T-helper 17 cell (primary cell): ENCODE results near the gene EFEMP2. TPM values are rescaled to one million over a fixed set of nuclear protein-coding genes. Genes with fewer than 3 reads are reported as not detected.

Experiments
- ATAC-seq: fragments of 150-1000 bp; cut with Tn5 transposase; 2 replicates; pipeline ENCODE4 v1.10.0; 2021; ENCODE audit warnings: mild to moderate bottlenecking, moderate library complexity
- DNase-seq, 3 donors: peaks; one replicate each; pipeline versions ENCODE4 v3.0.0 to v3.0.0-alpha.2; 2020 to 2021
- H3K9me3 ChIP-seq: one replicate; pipeline ENCODE4 v1.7.0; 2013; ENCODE audit warnings: low read length, mild to moderate bottlenecking; ENCODE audit not compliant: control insufficient read depth, poor library complexity, severe bottlenecking
- H3K27ac Mint-ChIP-seq: one replicate; pipeline ENCODE4 v1.8.0; 2022; ENCODE audit warnings: mild to moderate bottlenecking, moderate library complexity, mixed read lengths
- H3K27me3 Mint-ChIP-seq: one replicate; pipeline ENCODE4 v1.8.0; 2022; ENCODE audit warnings: mixed read lengths
- H3K36me3 Mint-ChIP-seq: one replicate; pipeline ENCODE4 v1.8.0; 2022; ENCODE audit warnings: low read depth, mixed read lengths
- H3K4me1 Mint-ChIP-seq: one replicate; pipeline ENCODE4 v1.8.0; 2022; ENCODE audit warnings: mild to moderate bottlenecking, mixed read lengths
- H3K4me3 Mint-ChIP-seq: one replicate; pipeline ENCODE4 v1.8.0; 2022; ENCODE audit warnings: mild to moderate bottlenecking, moderate library complexity, mixed read lengths
- total RNA-seq, 4 donors: library from RNA in 2 of 4; stranded (reverse) in 2 of 4; gene quantifications; one replicate each; pipeline ENCODE4 v1.2.3 and lab custom pipeline; 2022 to 2026

The EFEMP2 gene
- total RNA-seq, 2 donors from 2014 or later = 5.1 to 8.0 TPM

DNA sequence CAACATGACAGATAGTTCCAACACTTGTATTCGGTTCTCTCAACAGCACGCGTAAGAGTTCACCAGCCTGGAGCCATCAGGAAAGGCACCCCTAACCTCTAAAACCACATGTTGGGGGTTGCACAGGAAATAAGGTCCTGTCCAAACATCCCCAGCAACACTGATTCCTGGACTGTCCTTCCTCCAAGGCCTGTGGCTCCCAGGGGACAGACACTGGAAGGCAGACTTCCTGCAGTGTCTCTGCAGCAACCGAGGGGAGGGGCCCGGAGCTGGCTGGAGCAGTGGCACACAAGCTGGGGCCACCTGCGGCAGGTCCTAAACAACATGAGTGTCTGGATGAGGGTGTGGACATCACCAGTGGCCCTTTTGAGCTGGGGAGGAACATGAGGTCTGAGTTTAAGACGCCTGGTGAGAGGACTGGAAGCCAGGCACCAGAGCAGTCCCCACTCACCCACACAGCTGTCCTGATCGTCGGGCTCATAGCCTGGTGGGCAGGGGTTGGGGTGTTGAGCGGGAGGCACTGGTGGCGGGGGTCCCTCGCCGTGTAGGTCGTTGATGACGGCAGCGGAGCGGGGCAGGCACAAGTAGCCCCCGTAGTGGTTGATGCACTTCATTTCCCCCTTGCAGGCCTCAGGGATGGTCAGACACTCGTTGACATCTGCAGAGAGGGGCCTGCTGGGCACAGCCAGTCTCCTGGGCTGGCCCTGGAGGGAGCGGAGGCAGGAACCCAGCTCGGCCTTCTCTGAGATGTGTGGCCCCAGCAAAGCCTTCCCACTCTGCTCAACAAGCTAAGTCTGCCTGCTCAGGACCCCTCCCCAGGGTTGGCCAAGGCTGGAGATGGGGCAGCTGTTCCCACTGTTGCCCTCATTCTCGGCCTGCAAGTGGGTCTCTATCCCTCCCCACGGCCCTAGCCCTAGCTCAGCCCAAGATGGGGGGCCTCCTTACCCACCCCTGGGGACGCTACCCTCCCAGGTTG is 1.6 kb downstream of the EFEMP2 start:
- no peak for ATAC-seq
- Mint-ChIP-seq H3K4me1 (peaks cover 22% of the 10 kb centered on the region), H3K27ac (peak overlapping the region; percentile 37), H3K36me3 (no peaks in the 10 kb centered on the region), H3K4me3 (peak overlapping the region; percentile 55), H3K27me3 (no peaks in the 10 kb centered on the region)
- no peaks in the 10 kb centered on the region for H3K9me3 ChIP-seq
- no peak for DNase-seq

- peak overlapping the region; percentile 60 for H3K27ac Mint-ChIP-seq
- ATAC-seq = no peak
- no peaks in the 10 kb centered on the region for H3K9me3 ChIP-seq
- H3K4me1 Mint-ChIP-seq = peaks cover 23% of the 10 kb centered on the region
- DNase-seq = no peak
- H3K36me3 Mint-ChIP-seq = no peaks in the 10 kb centered on the region
- no peak overlapping the region for H3K4me3 Mint-ChIP-seq
- H3K27me3 Mint-ChIP-seq = no peaks in the 10 kb centered on the region
Observed at GRCh38 chr11:65870307-65870658, 2.3 kb downstream of the EFEMP2 start.

DNA sequence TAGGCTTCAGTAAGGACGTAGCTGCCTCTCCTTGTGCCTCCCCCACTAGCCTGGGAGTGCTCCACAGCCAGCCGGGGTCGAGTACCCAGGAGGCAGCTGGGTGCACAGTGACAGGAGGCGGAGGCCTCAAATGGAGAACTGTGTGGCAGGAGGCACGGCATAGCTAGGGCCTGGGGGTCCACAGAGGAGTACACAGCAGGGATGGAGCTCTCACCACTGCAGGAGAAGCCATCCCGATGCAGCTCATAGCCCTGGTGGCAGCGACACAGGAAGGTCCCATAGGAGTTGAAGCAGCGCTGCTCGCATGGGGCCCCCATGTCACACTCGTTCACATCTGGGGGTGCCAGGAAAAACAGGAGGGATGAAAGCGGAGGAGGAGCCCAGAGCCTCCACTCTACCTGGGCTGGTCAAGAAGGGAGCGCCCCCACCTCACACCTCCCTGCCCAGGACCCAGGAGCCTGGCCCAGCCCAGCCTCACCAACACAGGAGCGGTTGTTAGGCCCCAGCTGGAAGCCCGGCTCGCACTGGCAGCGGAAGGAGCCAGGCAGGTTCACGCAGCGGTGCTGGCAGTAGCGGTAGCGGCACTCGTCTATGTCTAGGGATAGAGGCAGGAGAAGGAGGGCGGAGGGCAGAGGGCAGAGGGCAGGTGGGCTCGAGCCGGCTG is 2.8 kb downstream of the EFEMP2 start:
- no peaks in the 10 kb centered on the region for H3K36me3 Mint-ChIP-seq
- no peaks in the 10 kb centered on the region for H3K27me3 Mint-ChIP-seq
- no peak for ATAC-seq
- peaks cover 26% of the 10 kb centered on the region for H3K4me1 Mint-ChIP-seq
- H3K27ac Mint-ChIP-seq = peak overlapping the region; percentile 60
- H3K9me3 ChIP-seq = no peaks in the 10 kb centered on the region
- DNase-seq = no peak
- H3K4me3 Mint-ChIP-seq = no peak overlapping the region

DNA sequence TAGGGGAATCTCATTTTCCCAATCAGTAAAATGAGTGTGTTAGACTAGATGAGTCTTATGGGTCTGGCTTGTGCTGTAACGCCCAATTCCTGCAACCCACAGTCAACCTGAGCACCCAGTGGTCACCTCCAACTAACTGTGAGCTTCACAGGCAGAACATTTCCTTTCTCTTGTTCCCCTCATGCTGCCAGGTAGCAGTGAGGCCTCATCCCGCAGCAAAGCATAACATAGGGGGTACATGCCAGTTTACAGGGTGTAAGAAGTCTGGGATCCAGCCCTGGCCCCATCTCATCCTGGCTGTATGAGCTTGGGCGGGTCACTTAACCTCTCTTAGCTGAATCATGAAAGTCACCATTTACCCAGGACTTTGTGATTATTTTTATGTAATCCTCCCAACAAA is 3.7 kb downstream of the EFEMP2 start:
- Mint-ChIP-seq H3K27ac (peak overlapping the region; percentile 60), H3K4me3 (no peak overlapping the region), H3K27me3 (no peaks in the 10 kb centered on the region), H3K4me1 (peaks cover 29% of the 10 kb centered on the region), H3K36me3 (peaks cover 2% of the 10 kb centered on the region)
- DNase-seq (no peak), ATAC-seq (no peak)
- H3K9me3 ChIP-seq = no peaks in the 10 kb centered on the region

DNA sequence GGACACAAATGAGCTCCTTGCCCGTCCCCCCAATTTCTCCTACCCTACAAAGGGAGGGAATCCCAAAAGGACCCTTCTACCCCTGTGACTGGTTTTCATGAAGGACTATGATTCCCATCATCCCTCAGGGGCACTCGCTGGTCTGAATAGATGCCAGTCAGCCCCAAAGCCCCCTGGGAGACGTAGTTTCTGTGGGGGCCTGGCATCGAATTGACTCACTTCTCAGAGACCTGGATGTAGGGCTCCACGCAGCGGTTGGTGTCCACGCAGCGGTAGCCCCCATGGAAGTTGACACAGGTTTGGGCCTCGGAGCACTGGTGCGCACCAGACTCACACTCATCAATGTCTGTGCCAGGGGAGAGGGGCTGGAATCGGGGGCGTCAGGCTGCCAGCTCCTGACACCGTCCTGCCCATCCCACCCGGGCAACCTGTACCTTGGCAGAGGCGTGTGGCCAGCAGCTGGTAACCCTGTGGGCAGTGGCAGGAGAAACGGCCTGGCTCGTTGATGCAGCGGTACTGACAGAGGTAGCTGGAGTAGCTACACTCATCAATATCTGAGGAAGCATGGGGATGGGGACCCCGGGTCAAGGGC is 4.4 kb downstream of the EFEMP2 start:
- ATAC-seq (peak; percentile 65), DNase-seq (no peak)
- Mint-ChIP-seq H3K4me3 (no peak overlapping the region), H3K36me3 (peaks cover 2% of the 10 kb centered on the region), H3K27me3 (no peaks in the 10 kb centered on the region), H3K4me1 (peaks cover 23% of the 10 kb centered on the region), H3K27ac (peak overlapping the region; percentile 51)
- no peaks in the 10 kb centered on the region for H3K9me3 ChIP-seq

DNA sequence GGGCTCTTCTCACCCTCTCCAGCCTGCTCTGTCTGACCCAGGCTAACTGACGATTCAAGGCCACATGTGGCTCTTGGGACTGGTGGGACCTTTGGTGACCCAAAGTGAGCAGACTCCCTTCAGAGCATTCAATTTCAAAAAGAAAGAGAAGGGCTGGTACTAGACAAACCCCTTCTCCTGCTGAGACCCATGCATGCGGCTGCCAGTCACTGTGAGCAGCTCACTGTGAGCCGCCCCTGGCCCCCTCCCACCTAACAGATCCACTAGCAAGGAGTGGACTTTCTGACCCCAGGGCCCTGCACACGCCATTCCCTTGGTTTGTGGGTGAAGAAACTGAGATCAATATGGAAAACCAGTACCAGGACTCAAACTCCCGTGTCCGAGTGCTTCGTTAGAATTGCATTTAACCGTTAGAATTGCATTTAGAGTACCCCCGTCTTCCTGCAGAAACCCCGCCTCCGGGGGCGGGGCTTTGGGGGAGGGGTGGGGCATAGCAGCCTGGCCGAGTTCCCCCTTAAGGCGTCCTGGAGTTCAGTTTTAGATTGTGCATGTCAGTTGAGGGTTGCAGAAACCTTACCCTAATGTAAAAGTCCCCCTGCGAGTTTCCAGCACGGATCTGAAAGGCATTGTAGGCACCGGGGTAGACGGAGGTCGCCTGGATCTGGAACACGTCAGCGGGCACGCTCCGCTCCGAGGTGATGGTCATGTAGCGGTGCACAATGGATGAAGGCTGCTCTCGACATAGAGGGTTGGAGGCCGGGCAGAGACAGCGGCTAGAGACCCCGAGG is 5.1 kb downstream of the EFEMP2 start:
- H3K27ac Mint-ChIP-seq = peak overlapping the region; percentile 51
- no peaks in the 10 kb centered on the region for H3K27me3 Mint-ChIP-seq
- no peaks in the 10 kb centered on the region for H3K9me3 ChIP-seq
- no peak for DNase-seq
- no peak for ATAC-seq
- no peak overlapping the region for H3K4me3 Mint-ChIP-seq
- peaks cover 7% of the 10 kb centered on the region for H3K36me3 Mint-ChIP-seq
- H3K4me1 Mint-ChIP-seq = peaks cover 23% of the 10 kb centered on the region

- DNase-seq (no peak), ATAC-seq (no peak)
- peaks cover 7% of the 10 kb centered on the region for H3K36me3 Mint-ChIP-seq
Observed at GRCh38 chr11:65866509-65867283, 5.9 kb downstream of the EFEMP2 start.

DNA sequence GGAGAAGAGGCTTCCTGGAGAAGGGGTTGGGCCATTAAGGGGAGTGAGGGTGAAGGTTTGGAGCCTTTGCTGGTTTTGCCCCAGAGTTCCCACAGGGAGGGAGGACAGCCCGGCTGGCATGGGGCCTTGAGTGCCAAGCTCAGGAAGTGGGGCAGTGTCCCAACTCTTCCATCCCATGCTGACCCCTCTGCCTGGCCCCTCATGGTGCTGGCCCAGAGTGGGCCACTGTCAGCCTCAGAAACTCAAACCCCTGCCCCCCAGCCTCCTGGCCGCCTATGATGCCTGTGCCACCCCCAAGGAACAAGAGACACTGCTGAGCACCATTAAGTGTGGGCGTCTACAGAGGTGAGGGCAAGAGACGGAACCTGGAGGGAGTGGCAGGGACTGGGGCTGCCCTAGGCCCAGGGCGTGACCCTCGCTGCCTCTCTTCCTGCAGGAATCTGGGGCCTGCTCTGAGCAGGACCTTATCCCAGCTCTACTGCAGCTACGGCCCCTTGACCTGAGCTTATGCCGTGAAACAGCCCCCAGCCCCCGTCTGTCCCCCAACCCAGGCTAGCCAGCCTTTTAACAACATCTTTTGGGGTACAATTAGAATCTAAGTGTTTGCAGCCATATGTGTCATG is 6.9 kb downstream of the EFEMP2 start:
- Mint-ChIP-seq H3K4me1 (peaks cover 23% of the 10 kb centered on the region), H3K4me3 (no peak overlapping the region), H3K27ac (no peak overlapping the region), H3K36me3 (peaks cover 7% of the 10 kb centered on the region), H3K27me3 (no peaks in the 10 kb centered on the region)
- H3K9me3 ChIP-seq = no peaks in the 10 kb centered on the region
- DNase-seq (no peak), ATAC-seq (no peak)

More at GRCh38 chr11:65866509-65867283, 5.9 kb downstream of the EFEMP2 start:
- H3K4me1 Mint-ChIP-seq = peaks cover 23% of the 10 kb centered on the region
- no peak overlapping the region for H3K4me3 Mint-ChIP-seq
- H3K9me3 ChIP-seq = no peaks in the 10 kb centered on the region
- H3K27me3 Mint-ChIP-seq = no peaks in the 10 kb centered on the region
- peak overlapping the region; percentile 51 for H3K27ac Mint-ChIP-seq

DNA sequence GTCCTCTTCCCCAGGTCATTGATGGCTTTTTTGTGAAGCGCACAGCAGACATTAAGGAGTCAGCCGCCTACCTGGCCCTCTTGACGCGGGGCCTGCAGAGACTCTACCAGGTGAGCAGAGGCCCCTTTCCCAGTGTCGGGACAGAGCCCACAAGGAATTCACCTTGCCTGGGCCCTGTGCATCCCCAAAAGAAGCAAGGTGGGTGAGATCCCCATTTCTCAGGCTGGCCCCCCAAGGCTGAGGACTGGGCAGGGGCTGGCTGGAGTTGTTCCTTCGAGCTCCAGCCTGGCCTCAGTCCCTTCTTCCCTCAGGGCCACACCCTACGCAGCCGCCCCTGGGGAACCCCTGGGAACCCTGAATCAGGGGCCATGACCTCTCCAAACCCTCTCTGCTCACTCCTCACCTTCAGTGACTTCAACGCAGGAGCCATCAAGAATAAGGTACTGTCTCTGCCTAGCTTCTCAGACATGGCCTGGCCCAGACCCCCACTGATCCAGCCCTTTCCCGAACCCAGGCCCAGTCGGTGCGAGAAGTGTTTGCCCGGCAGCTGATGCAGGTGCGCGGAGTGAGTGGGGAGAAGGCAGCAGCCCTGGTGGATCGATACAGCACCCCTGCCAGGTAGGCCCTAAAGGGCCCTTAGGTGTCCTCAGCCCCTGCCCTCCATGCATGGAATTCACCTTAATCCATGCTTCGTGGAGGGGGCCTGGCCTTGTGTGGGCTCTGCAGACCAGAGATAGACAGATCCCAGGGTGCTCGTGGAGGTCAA is 7.7 kb downstream of the EFEMP2 start:
- H3K27me3 Mint-ChIP-seq = no peaks in the 10 kb centered on the region
- no peak overlapping the region for H3K4me3 Mint-ChIP-seq
- H3K4me1 Mint-ChIP-seq = peaks cover 23% of the 10 kb centered on the region
- ATAC-seq = no peak
- H3K36me3 Mint-ChIP-seq = peaks cover 9% of the 10 kb centered on the region
- DNase-seq = no peak
- H3K27ac Mint-ChIP-seq = no peak overlapping the region
- no peaks in the 10 kb centered on the region for H3K9me3 ChIP-seq

- no peak for ATAC-seq
- no peak for DNase-seq
- H3K9me3 ChIP-seq = no peaks in the 10 kb centered on the region
- no peak overlapping the region for H3K27ac Mint-ChIP-seq
- no peak overlapping the region for H3K4me3 Mint-ChIP-seq
- peaks cover 23% of the 10 kb centered on the region for H3K4me1 Mint-ChIP-seq
- H3K27me3 Mint-ChIP-seq = no peaks in the 10 kb centered on the region
- H3K36me3 Mint-ChIP-seq = peaks cover 9% of the 10 kb centered on the region
Observed at GRCh38 chr11:65863889-65864705, 8.5 kb downstream of the EFEMP2 start.
